ENCODE results near the gene GALT.

The GALT gene

DNA sequence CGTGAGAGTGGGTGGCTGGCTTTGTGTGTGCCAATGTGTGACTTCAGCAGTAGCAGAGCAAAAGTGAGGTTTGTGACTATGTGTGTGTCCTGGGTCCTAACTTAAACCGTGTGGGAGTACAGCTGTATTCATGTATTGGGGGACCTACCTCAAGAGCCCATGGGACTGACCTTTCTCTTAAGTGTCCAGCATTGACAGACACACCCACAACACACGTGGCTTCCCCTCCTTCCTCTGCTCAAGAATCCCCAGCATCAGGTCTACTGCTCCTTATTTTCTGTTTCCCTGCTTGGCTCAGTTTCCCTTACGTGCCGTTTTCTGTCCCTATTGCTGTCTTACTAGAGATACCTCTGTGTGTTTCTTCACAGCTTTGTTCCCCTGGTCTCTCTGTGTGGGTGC, 6.1 kb downstream of the GALT start:
- no peak for DNase-seq

DNA sequence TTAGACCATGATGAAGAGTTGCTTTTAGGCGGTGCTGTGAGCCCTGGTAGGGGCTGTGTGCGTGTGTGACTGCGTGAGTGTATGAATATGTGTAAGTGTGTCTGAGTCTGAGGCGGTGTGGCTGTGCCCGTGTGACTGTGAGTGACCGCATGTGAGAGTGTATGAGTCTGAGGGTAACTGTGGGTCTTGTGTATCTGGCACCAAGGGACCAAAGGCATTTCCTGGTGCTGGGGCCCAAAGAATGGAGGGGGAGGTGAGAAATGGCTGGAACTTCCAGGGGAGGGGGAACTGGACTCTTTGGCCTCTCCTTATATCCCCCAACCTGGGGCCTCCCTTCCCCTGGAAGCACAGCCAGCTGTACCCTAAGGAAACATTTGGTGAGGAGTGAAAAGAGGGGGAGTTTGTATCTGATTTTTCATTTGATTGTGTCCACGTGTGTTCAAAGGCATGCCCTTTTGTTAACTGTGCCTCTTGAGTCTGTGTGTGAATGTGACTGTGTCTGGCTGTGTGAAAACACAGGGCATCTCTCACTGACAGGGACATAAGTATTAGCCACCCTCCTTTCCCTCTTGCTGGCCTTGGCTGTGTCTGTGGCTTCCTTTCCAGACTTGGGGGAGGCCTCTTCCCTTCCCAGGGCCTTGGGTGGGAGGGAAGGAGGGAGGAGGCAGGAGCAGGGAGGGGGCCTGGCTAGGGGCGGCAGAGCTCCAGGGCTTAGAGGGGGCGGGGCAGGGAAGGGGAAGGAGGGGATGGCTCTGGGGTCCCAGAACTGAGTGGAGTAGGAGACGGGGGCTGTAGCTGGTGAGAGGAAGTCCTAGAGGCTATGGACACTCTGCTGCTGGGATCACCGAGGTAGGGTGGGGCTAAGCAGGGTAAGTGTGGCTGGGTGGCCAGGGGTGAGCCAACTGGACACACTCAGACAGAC, 6.9 kb downstream of the GALT start:
- DNase-seq, result peak; percentile 84

GRCh38 chr9:34654323-34655051, 8.0 kb downstream of the GALT start:
- peak; percentile 78 for DNase-seq

- DNase-seq, result no peak
These were observed 8.9 kb downstream of the GALT start for GRCh38 chr9:34655394-34655793.

GRCh38 chr9:34656992-34657391, 10.5 kb downstream of the GALT start:
- DNase-seq, result no peak

DNA sequence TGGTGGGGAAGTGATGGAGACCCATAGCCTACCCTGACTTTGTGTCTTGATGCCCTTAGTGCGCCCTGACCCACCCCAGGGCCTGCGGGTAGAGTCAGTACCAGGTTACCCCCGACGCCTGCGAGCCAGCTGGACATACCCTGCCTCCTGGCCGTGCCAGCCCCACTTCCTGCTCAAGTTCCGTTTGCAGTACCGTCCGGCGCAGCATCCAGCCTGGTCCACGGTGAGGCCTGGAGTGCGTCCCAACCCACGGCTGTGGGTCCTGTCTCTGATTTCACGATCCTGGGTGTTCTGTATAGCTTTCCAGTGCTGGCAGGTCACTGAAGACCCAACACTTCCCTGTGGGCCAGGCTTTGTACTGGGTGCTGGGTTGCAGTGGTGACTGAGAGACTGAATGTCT, 12.0 kb downstream of the GALT start:
- DNase-seq, result no peak

DNA sequence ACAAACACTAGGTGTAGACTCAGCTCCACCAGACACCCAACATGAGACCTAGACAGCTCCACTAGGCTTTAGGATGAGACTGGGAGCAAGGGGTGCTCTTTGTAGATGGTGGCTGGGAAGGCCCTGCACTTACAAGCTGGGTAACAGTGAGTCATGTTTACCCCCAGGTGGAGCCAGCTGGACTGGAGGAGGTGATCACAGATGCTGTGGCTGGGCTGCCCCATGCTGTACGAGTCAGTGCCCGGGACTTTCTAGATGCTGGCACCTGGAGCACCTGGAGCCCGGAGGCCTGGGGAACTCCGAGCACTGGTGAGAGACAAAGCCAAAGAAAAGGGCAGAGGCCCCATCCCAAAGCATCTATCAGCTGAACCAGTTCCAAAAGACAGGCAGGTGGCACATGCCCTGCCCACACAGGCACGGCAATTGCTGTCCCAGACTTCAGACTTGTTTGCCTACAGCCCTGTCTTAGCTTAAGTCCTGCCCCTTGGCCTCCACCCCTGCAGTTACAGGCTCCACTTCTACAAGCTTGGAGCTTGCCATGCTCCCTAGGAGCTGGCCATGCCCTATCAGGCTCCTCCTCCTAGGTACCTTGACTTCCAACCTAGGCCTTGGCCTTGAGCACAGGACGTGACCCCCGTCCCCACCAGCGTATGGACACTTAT, 13.2 kb downstream of the GALT start:
- DNase-seq, result no peak

- DNase-seq, result no peak
These were observed 16.2 kb downstream of the GALT start, which contains the start of gene CCL27 for GRCh38 chr9:34662526-34663302. CCL27 (minus strand) TSS chr9:34662657; CDS start chr9:34662633, 24 bp downstream.

- DNase-seq, result no peak
These were observed 16.8 kb downstream of the GALT start for GRCh38 chr9:34663303-34663605.

DNA sequence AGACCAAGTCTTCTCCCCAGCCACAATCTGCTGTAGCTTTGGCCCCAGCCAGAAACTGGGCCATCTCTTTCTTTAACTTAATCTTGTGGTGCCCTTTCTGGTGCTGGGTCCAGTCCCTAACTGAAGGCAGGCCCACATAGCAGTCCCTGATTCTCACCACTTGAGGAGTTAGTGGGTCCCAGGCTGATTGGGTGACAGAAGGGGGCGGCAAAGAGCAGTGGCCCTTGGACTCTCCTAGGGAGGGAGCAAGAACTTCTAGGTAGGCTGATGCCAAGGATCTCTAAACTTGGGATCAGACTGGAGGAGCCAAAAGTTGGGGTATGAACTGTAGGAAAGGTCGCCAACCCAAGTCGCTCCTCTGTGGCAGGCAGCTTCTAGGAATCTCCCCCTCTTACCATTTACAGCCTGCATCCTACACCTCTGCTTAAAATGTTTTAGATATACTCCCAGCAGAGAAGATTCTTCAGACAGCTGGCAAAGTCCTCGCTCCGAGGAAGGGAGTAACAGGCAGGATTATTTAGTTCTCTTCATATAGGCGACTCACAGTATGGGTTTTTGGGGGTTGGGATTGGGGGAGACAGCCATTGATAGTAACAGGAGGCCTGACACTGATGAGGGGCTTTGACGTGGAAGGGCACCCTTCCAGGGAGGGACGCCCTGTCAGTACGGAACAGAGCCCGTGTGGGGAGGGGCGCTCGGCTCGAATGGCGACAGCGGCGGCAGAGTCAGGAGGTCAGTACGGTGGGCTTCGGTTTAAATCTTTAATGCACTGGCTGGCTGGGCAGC, 18.0 kb downstream of the GALT start:
- DNase-seq, result peak; percentile 78

GRCh38 chr9:34665067-34665380, 18.5 kb downstream of the GALT start:
- DNase-seq, result no peak

- DNase-seq, result peak; percentile 95
These were observed 19.1 kb downstream of the GALT start for GRCh38 chr9:34665381-34666250.

- no peak for DNase-seq
These were observed 23.5 kb downstream of the GALT start for GRCh38 chr9:34669809-34670562.

DNA sequence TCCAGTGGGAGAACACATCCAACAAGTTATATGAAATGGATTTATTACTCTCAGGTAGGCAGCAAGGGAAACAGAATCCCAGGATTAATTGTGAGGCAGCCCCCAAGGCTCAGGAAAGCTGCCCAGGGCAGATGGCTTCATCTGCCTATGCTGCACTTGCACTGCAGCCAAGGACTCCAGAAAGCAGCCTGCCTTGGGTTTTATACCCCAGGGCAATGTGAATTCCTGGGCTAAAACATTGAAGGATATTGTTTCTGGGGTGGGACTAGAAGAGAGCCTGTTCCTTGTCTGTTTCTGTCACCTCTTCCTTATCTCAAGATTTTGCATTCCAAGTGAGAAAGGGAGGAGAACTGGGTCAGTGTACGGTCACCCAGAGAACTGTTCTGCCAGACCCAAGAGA, 24.8 kb downstream of the GALT start:
- DNase-seq, result no peak

DNA sequence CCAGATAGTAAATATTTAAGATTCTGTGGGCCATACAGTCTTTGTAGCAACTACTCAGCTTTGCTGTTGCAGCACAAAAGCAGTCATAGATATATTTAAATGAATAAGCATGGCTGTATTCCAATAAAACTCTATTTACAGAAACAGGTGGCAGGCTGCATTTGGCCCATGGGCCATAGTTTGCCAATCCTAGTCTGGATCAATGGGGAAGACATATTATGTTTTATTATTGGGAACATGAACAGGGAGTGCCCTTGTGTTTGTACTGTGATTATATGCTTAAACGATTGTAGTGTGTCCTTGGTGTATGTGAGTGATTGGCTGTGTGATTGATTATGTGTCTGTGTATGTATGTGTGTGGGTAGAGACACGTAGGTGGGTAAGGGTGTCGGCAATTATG, 28.0 kb downstream of the GALT start:
- DNase-seq, result no peak

- DNase-seq, result peak; percentile 71
These were observed 28.7 kb downstream of the GALT start for GRCh38 chr9:34675048-34675714.

- no peak for DNase-seq
These were observed 29.4 kb downstream of the GALT start for GRCh38 chr9:34675869-34676268.

GRCh38 chr9:34684145-34684544, 37.7 kb downstream of the GALT start:
- DNase-seq, result no peak

- DNase-seq, result no peak
These were observed 38.3 kb downstream of the GALT start for GRCh38 chr9:34684816-34685215.

GRCh38 chr9:34685591-34685990, 39.1 kb downstream of the GALT start:
- DNase-seq, result no peak

Measured in fibroblast of skin of back (primary cell).